HG03342 (cell line): ENCODE measurements around the gene ASXL1.
"Not testable (repeated sequence)": the region's sequence is repeated elsewhere in the genome, so short reads cannot be mapped to it uniquely, and the experiment has no call there.

Source experiments
- ATAC-seq: cut with Tn5 transposase; IDR thresholded peaks from one replicate; pipeline ENCODE4 v1.9.1; 2021; ENCODE audit warnings: mild to moderate bottlenecking, moderate library complexity; ENCODE audit not compliant: unreplicated experiment

ASXL1 gene

GRCh38 chr20:32400476-32400875 lies 42.3 kb downstream of the ASXL1 start:
- ATAC-seq = no peak

- no peak for ATAC-seq
These were observed 45.9 kb downstream of the ASXL1 start for GRCh38 chr20:32404017-32404416.

- ATAC-seq = no peak
These were observed 48.6 kb downstream of the ASXL1 start for GRCh38 chr20:32406701-32407100.

- not testable (repeated sequence) for ATAC-seq
These were observed 49.1 kb downstream of the ASXL1 start for GRCh38 chr20:32407131-32407750.

- ATAC-seq = no peak
These were observed 54.0 kb downstream of the ASXL1 start for GRCh38 chr20:32411955-32412706.

GRCh38 chr20:32415494-32415893 lies 57.4 kb downstream of the ASXL1 start:
- no peak for ATAC-seq

GRCh38 chr20:32416206-32416605 lies 58.1 kb downstream of the ASXL1 start:
- ATAC-seq = no peak

GRCh38 chr20:32418376-32418775 lies 60.2 kb downstream of the ASXL1 start:
- ATAC-seq = no peak

- no peak for ATAC-seq
These were observed 63.2 kb downstream of the ASXL1 start for GRCh38 chr20:32421290-32421689.

GRCh38 chr20:32427996-32428395 lies 69.9 kb downstream of the ASXL1 start:
- no peak for ATAC-seq

GRCh38 chr20:32429343-32429742 lies 71.2 kb downstream of the ASXL1 start:
- ATAC-seq = no peak

- ATAC-seq = no peak
These were observed 71.7 kb downstream of the ASXL1 start for GRCh38 chr20:32429745-32430360.

- no peak for ATAC-seq
These were observed 73.3 kb downstream of the ASXL1 start for GRCh38 chr20:32431457-32431856.

- no peak for ATAC-seq
These were observed 74.1 kb downstream of the ASXL1 start for GRCh38 chr20:32432277-32432676.

GRCh38 chr20:32433311-32434021 lies 75.3 kb downstream of the ASXL1 start:
- no peak for ATAC-seq

- no peak for ATAC-seq
These were observed 76.3 kb downstream of the ASXL1 start for GRCh38 chr20:32434434-32434833.

- ATAC-seq = no peak
These were observed 77.4 kb downstream of the ASXL1 start for GRCh38 chr20:32435449-32436107.

- ATAC-seq = no peak
These were observed 78.2 kb downstream of the ASXL1 start for GRCh38 chr20:32436142-32436861.

GRCh38 chr20:32436968-32437367 lies 78.8 kb downstream of the ASXL1 start:
- no peak for ATAC-seq

GRCh38 chr20:32437391-32438074 lies 79.4 kb downstream of the ASXL1 start:
- ATAC-seq = no peak
